CD8-positive, alpha-beta memory T cell (primary cell): ENCODE results near the gene SLCO1B1. TPM values are rescaled to one million over a fixed set of nuclear protein-coding genes. Genes with fewer than 3 reads are reported as not detected.

Source experiments
- CTCF ChIA-PET: fragments of 350-600 bp; sonication (Branson Sonifier 250); formaldehyde crosslinking; loops from one replicate; lab custom pipeline; 2021; ENCODE audit warnings: antibody characterized with exemption; lab: Charles Lee
- POLR2A ChIA-PET: fragments of 350-600 bp; sonication (Branson Sonifier 250); formaldehyde crosslinking; loops from one replicate; lab custom pipeline; 2021; ENCODE audit warnings: antibody characterized with exemption; lab: Charles Lee
- DNase-seq, 5 donors: peaks; one replicate each; pipeline versions ENCODE4 v3.0.0 to v3.0.0-alpha.2; 2020 to 2022; ENCODE audit warnings: mixed read lengths in 1 of 5
- H3K27ac ChIP-seq: one replicate; pipeline ENCODE4 v1.7.0; 2013; ENCODE audit warnings: low read depth, mild to moderate bottlenecking, low read length, moderate library complexity
- H3K27me3 ChIP-seq: 2 replicates; pipeline ENCODE4 v1.7.0; 2013; ENCODE audit warnings: low read length, mild to moderate bottlenecking; ENCODE audit not compliant: insufficient read depth, poor library complexity, severe bottlenecking
- H3K36me3 ChIP-seq: 2 replicates; pipeline ENCODE4 v1.7.0; 2013; ENCODE audit warnings: mild to moderate bottlenecking, low read length, moderate library complexity; ENCODE audit not compliant: insufficient read depth
- H3K4me1 ChIP-seq: 2 replicates; pipeline ENCODE4 v1.7.0; 2013; ENCODE audit warnings: mild to moderate bottlenecking, low read length, moderate library complexity; ENCODE audit not compliant: insufficient read depth
- H3K4me3 ChIP-seq: 2 replicates; pipeline ENCODE4 v1.7.0; 2013; ENCODE audit warnings: mild to moderate bottlenecking, low read length
- H3K9me3 ChIP-seq: 2 replicates; pipeline ENCODE4 v1.7.0; 2013; ENCODE audit warnings: mild to moderate bottlenecking, low read length
- H3K27ac Mint-ChIP-seq, 8 donors: one replicate each; pipeline ENCODE4 v1.8.0; 2020 to 2021; ENCODE audit warnings: mixed read lengths in 8 of 8, mild to moderate bottlenecking in 6 of 8, inconsistent platforms in 3 of 8, moderate library complexity in 3 of 8
- H3K27me3 Mint-ChIP-seq, 2 donors: one replicate each; pipeline ENCODE4 v1.8.0; 2020 to 2021; ENCODE audit warnings: mixed read lengths in 2 of 2, mild to moderate bottlenecking in 1 of 2, moderate library complexity in 1 of 2
- H3K36me3 Mint-ChIP-seq, 3 donors: one replicate each; pipeline ENCODE4 v1.8.0; 2020 to 2021; ENCODE audit warnings: mixed read lengths in 3 of 3, inconsistent platforms in 1 of 3, mild to moderate bottlenecking in 1 of 3
- H3K4me1 Mint-ChIP-seq, 3 donors: one replicate each; pipeline ENCODE4 v1.8.0; 2020 to 2021; ENCODE audit warnings: mixed read lengths in 3 of 3, inconsistent platforms in 1 of 3, mild to moderate bottlenecking in 1 of 3
- H3K4me3 Mint-ChIP-seq, 7 donors: one replicate each; pipeline ENCODE4 v1.8.0; 2020 to 2021; ENCODE audit warnings: mixed read lengths in 7 of 7, mild to moderate bottlenecking in 6 of 7, moderate library complexity in 4 of 7, inconsistent platforms in 2 of 7
- H3K9me3 Mint-ChIP-seq, 5 donors: one replicate each; pipeline ENCODE4 v1.8.0; 2020 to 2022; ENCODE audit warnings: mixed read lengths in 5 of 5, mild to moderate bottlenecking in 3 of 5, moderate library complexity in 2 of 5, inconsistent platforms in 1 of 5
- polyA plus RNA-seq: library from polyadenylated mRNA; unstranded; fragments of 300-500 nt; fragmentation: Illumina TruSeq; gene quantifications from one replicate; pipeline ENCODE4 v1.2.3, GENCODE V29; 2021
- total RNA-seq, 2 experiments: library from RNA; stranded (reverse); gene quantifications; one replicate each; pipeline ENCODE4 v1.2.3, GENCODE V29; 2021

Gene SLCO1B1
- total and polyA plus RNA-seq, 3 experiments from 2014 or later = not detected

- peaks cover 0 to 1% (median 0%) of the 10 kb centered on the region in 5 donors for H3K9me3 Mint-ChIP-seq
- H3K27ac ChIP-seq = no peak overlapping the region
- H3K4me3 Mint-ChIP-seq = no peak overlapping the region
- no peaks in the 10 kb centered on the region for H3K4me1 ChIP-seq
- no peak overlapping the region for H3K4me3 ChIP-seq
- ChIA-PET CTCF (no interaction called here), POLR2A (no interaction called here)
- H3K36me3 Mint-ChIP-seq = no peaks in the 10 kb centered on the region
- no peaks in the 10 kb centered on the region for H3K36me3 ChIP-seq
- DNase-seq = no peak
- no peak overlapping the region for H3K27ac Mint-ChIP-seq
- peaks cover 0 to 1% of the 10 kb centered on the region in 2 donors for H3K27me3 Mint-ChIP-seq
- no peaks in the 10 kb centered on the region for H3K27me3 ChIP-seq
- H3K9me3 ChIP-seq = no peaks in the 10 kb centered on the region
- no peaks in the 10 kb centered on the region for H3K4me1 Mint-ChIP-seq
Measured at GRCh38 chr12:21223930-21224329, 92.9 kb downstream of the SLCO1B1 start.

- no peak overlapping the region for H3K4me3 Mint-ChIP-seq
- no peaks in the 10 kb centered on the region for H3K9me3 ChIP-seq
- H3K36me3 ChIP-seq = no peaks in the 10 kb centered on the region
- peaks cover 4 to 15% of the 10 kb centered on the region in 2 donors for H3K27me3 Mint-ChIP-seq
- peaks cover 0 to 3% (median 0%) of the 10 kb centered on the region in 5 donors for H3K9me3 Mint-ChIP-seq
- H3K27ac ChIP-seq = no peak overlapping the region
- ChIA-PET CTCF (no interaction called here), POLR2A (no interaction called here)
- no peaks in the 10 kb centered on the region for H3K36me3 Mint-ChIP-seq
- no peak for DNase-seq
- H3K4me1 Mint-ChIP-seq = no peaks in the 10 kb centered on the region
- H3K4me3 ChIP-seq = no peak overlapping the region
- no peaks in the 10 kb centered on the region for H3K4me1 ChIP-seq
- no peak overlapping the region for H3K27ac Mint-ChIP-seq
- H3K27me3 ChIP-seq = no peaks in the 10 kb centered on the region
Measured at GRCh38 chr12:21234395-21234794, 103.4 kb downstream of the SLCO1B1 start.

GRCh38 chr12:21239866-21240265 lies 108.9 kb downstream of the SLCO1B1 start:
- Mint-ChIP-seq H3K4me3 (no peak overlapping the region), H3K9me3 (no peaks in the 10 kb centered on the region), H3K36me3 (no peaks in the 10 kb centered on the region), H3K27ac (no peak overlapping the region), H3K4me1 (no peaks in the 10 kb centered on the region), H3K27me3 (peaks cover 10 to 21% of the 10 kb centered on the region in 2 donors)
- H3K4me3 ChIP-seq = no peak overlapping the region
- H3K27me3 ChIP-seq = no peaks in the 10 kb centered on the region
- H3K9me3 ChIP-seq = no peaks in the 10 kb centered on the region
- ChIA-PET CTCF (no interaction called here), POLR2A (no interaction called here)
- no peak overlapping the region for H3K27ac ChIP-seq
- H3K4me1 ChIP-seq = no peaks in the 10 kb centered on the region
- no peak for DNase-seq
- no peaks in the 10 kb centered on the region for H3K36me3 ChIP-seq

GRCh38 chr12:21248679-21249078 lies 117.7 kb downstream of the SLCO1B1 start:
- ChIA-PET CTCF (interaction anchor here (1.3 to 1.9 kb wide), 2 partner anchors 17 to 432 kb away, joined by 4 to 7 read pairs; no protein-coding TSS in a partner anchor), POLR2A (no interaction called here)
- Mint-ChIP-seq H3K36me3 (no peaks in the 10 kb centered on the region), H3K4me3 (no peak overlapping the region), H3K27ac (no peak overlapping the region), H3K4me1 (no peaks in the 10 kb centered on the region), H3K9me3 (no peaks in the 10 kb centered on the region), H3K27me3 (no peaks in the 10 kb centered on the region)
- DNase-seq = no peak
- no peaks in the 10 kb centered on the region for H3K36me3 ChIP-seq
- no peaks in the 10 kb centered on the region for H3K27me3 ChIP-seq
- no peaks in the 10 kb centered on the region for H3K4me1 ChIP-seq
- H3K4me3 ChIP-seq = no peak overlapping the region
- no peaks in the 10 kb centered on the region for H3K9me3 ChIP-seq
- no peak overlapping the region for H3K27ac ChIP-seq

GRCh38 chr12:21252070-21252469 lies 121.1 kb downstream of the SLCO1B1 start:
- no peaks in the 10 kb centered on the region for H3K36me3 ChIP-seq
- no peaks in the 10 kb centered on the region for H3K9me3 ChIP-seq
- Mint-ChIP-seq H3K4me1 (no peaks in the 10 kb centered on the region), H3K4me3 (no peak overlapping the region), H3K36me3 (no peaks in the 10 kb centered on the region), H3K9me3 (no peaks in the 10 kb centered on the region), H3K27ac (no peak overlapping the region), H3K27me3 (peaks cover 0 to under 1% of the 10 kb centered on the region in 2 donors)
- CTCF ChIA-PET = no interaction called here
- H3K4me1 ChIP-seq = no peaks in the 10 kb centered on the region
- no peak overlapping the region for H3K4me3 ChIP-seq
- no peaks in the 10 kb centered on the region for H3K27me3 ChIP-seq
- POLR2A ChIA-PET = no interaction called here
- DNase-seq = no peak
- no peak overlapping the region for H3K27ac ChIP-seq

- Histone ChIP-seq H3K27me3 (no peaks in the 10 kb centered on the region), H3K9me3 (no peaks in the 10 kb centered on the region), H3K27ac (no peak overlapping the region), H3K4me1 (no peaks in the 10 kb centered on the region), H3K4me3 (no peak overlapping the region), H3K36me3 (no peaks in the 10 kb centered on the region)
- Mint-ChIP-seq H3K4me1 (no peaks in the 10 kb centered on the region), H3K27me3 (peaks cover 6 to 10% of the 10 kb centered on the region in 2 donors), H3K27ac (no peak overlapping the region), H3K9me3 (peaks cover 0 to 12% (median 0%) of the 10 kb centered on the region in 5 donors), H3K4me3 (no peak overlapping the region), H3K36me3 (no peaks in the 10 kb centered on the region)
- ChIA-PET POLR2A (no interaction called here), CTCF (no interaction called here)
- DNase-seq = no peak
Measured at GRCh38 chr12:21257172-21257571, 126.2 kb downstream of the SLCO1B1 start.

GRCh38 chr12:21264232-21264631 lies 133.2 kb downstream of the SLCO1B1 start:
- Mint-ChIP-seq H3K9me3 (peaks cover 3 to 9% (median 7%) of the 10 kb centered on the region in 5 donors), H3K4me1 (no peaks in the 10 kb centered on the region), H3K4me3 (no peak overlapping the region), H3K27me3 (peaks cover 3 to 28% of the 10 kb centered on the region in 2 donors), H3K36me3 (no peaks in the 10 kb centered on the region), H3K27ac (no peak overlapping the region)
- POLR2A ChIA-PET = no interaction called here
- Histone ChIP-seq H3K36me3 (no peaks in the 10 kb centered on the region), H3K27me3 (no peaks in the 10 kb centered on the region), H3K4me3 (no peak overlapping the region), H3K27ac (no peak overlapping the region), H3K4me1 (no peaks in the 10 kb centered on the region), H3K9me3 (no peaks in the 10 kb centered on the region)
- no peak for DNase-seq
- CTCF ChIA-PET = no interaction called here

GRCh38 chr12:21265932-21266331 lies 134.9 kb downstream of the SLCO1B1 start:
- Histone ChIP-seq H3K27ac (no peak overlapping the region), H3K9me3 (no peaks in the 10 kb centered on the region), H3K36me3 (no peaks in the 10 kb centered on the region), H3K4me1 (no peaks in the 10 kb centered on the region), H3K27me3 (no peaks in the 10 kb centered on the region), H3K4me3 (no peak overlapping the region)
- H3K27me3 Mint-ChIP-seq = peaks cover 3 to 22% of the 10 kb centered on the region in 2 donors
- CTCF ChIA-PET = no interaction called here
- H3K36me3 Mint-ChIP-seq = no peaks in the 10 kb centered on the region
- no peak overlapping the region for H3K27ac Mint-ChIP-seq
- no peak for DNase-seq
- POLR2A ChIA-PET = no interaction called here
- no peak overlapping the region for H3K4me3 Mint-ChIP-seq
- H3K4me1 Mint-ChIP-seq = no peaks in the 10 kb centered on the region
- H3K9me3 Mint-ChIP-seq = peaks cover 0 to 9% (median 4%) of the 10 kb centered on the region in 5 donors
